ENCODE results near the gene SLAMF1.
"Not testable (repeated sequence)": the region's sequence is repeated elsewhere in the genome, so short reads cannot be mapped to it uniquely, and the experiment has no call there.

Gene SLAMF1

DNA sequence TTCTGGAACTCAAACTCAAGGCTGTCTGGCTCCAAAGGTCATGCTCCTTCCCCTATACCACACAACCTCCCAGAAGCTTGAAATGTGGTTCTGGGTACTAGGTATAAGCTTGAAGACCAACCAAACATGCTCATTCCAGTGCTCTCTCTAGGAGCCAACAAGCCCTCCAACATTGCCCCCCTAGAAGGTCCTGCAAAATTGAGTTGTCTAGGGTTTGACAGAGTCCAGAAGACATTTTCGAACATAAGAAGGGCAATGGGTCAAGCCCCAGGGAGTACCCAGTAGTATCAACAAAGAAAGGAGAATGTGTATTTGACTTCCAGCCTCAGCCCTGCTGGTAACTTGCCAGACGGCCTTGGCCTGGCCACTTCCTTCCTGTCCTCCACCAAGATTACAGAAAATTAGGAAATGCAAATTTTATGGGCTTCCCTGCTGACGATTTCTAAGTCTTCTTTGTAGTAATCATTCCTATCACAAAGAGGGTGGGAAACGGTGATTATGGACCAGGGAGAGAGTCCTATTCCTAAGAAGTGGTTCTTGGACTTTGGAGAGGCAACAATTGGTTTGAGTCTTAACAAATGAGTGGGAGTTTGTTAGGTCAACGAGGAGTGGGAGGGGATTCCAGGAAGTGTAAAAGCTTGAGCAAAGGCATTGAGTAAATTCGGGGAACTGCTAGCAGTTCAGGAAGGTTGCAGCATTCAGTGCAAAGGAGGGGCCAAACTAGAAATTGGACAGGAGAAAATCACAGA, 18.7 kb upstream of the SLAMF1 start:
- DNase-seq (ENCODE audit: low read depth in 2 of 2), result no peak

- no peak for DNase-seq (ENCODE audit: low read depth in 2 of 2)
These were observed 17.8 kb upstream of the SLAMF1 start for GRCh38 chr1:160664573-160665051.

- DNase-seq (ENCODE audit: low read depth in 2 of 2), result no peak
These were observed 16.1 kb upstream of the SLAMF1 start for GRCh38 chr1:160662910-160663309.

DNA sequence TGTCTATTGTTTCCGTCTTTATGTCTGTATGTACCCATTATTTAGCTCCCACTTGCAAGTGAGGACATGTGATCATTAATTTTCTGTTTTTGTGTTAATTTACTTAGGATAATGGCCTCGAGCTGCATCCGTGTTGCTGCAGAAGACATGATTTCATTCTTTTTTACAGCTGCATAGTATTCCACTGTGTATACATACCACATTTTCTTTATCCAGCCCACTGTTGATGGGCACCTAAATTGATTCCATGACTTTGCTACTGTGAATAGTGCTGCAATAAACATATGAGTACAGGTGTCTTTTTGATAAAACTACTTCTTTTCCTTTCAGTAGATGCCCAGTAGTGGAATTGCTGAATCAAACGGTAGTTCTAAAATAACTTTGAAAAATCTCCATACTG, 12.7 kb upstream of the SLAMF1 start:
- DNase-seq (ENCODE audit: low read depth in 2 of 2), result no peak

DNA sequence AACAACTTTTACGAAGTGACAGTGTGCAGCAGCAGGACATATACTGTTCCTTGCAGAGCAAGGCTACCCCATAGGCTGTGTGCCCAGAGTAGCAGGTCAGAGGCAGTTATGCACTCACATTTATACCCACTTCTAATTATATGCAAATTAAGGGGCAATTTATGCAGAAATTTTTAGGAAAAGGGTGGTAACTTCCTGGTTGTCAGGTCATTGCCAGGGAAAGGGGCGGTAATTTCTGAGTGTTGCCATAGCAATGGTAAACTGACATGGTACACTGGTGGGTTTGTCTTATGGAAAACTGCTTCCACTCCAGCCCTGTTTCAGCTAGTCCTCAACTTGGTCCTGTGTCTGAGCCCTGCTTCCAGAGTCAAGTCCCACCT, 12.0 kb upstream of the SLAMF1 start:
- no peak for DNase-seq (ENCODE audit: low read depth in 2 of 2)

DNA sequence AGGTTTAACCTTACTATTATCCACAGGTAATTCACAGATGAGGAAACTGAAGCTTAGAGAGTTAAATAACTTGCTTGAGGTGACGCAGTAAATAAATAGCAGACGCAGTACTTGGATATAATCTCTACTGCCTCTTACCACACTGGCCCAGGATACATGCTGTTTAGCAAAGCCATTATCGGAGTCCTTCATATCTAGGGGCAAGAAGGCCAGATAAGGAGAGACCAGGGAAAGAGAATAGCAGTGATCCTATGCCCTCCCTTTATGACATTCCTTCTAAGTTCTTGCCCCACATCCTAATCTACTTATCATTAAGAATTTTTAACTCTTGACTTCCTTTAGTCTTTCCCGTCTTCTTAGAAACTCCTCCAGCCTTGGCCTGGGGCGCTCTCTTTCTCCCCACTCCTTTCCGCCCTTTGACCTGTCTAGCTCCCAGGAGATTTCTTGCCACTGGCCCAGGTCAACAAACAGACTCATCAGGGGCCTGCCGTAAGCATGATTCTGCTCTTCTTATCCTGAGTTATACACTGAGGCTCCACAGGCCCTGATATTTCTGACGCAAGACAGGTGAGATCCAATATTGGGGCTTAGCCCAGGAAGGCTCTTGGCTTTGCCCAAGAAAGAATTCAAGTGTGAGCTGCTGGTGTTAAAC, 11.4 kb upstream of the SLAMF1 start:
- DNase-seq (ENCODE audit: low read depth in 2 of 2), result no peak

- DNase-seq (ENCODE audit: low read depth in 2 of 2), result no peak
These were observed 10.5 kb upstream of the SLAMF1 start for GRCh38 chr1:160657250-160657781.

GRCh38 chr1:160656737-160657136, 9.9 kb upstream of the SLAMF1 start:
- DNase-seq (ENCODE audit: low read depth in 2 of 2), result no peak

- no peak for DNase-seq (ENCODE audit: low read depth in 2 of 2)
These were observed 6.8 kb upstream of the SLAMF1 start for GRCh38 chr1:160653620-160654016.

DNA sequence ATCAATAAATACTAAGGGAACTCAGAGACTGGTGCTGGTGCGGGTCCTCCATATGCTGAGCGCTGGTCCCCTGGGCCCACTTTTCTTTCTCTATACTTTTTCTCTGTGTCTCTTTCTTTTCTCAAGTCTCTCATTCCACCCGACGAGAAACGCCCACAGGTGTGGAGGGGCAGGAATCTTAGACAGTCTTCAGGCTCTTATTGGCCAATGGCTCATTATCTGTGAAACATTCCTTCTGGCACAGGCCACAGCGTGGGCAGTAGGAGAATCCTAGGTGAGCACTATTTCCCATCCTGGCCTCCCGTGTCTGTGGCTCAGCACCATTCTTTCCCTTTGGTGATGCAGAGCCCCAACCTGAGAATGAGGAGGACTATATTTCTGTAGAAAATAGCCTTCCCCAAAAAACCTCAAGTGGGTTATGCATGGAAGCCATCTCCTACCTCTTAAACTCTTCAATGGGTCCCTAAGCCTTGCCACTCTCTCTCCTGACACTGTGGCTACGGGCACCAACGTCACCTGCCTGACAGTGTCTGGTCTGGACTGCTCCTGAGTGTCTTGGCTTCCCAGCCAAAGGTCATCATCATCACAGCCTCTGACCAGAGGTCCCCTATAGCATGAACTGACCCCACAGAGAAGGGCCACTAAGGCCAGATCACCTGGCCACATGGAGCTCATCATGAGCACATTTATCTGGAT, 6.2 kb upstream of the SLAMF1 start:
- DNase-seq (ENCODE audit: low read depth in 2 of 2), result no peak

GRCh38 chr1:160652065-160652641, 5.3 kb upstream of the SLAMF1 start:
- DNase-seq (ENCODE audit: low read depth in 2 of 2), result not testable (repeated sequence)

GRCh38 chr1:160651433-160652064, 4.7 kb upstream of the SLAMF1 start:
- no peak for DNase-seq (ENCODE audit: low read depth in 2 of 2)

DNA sequence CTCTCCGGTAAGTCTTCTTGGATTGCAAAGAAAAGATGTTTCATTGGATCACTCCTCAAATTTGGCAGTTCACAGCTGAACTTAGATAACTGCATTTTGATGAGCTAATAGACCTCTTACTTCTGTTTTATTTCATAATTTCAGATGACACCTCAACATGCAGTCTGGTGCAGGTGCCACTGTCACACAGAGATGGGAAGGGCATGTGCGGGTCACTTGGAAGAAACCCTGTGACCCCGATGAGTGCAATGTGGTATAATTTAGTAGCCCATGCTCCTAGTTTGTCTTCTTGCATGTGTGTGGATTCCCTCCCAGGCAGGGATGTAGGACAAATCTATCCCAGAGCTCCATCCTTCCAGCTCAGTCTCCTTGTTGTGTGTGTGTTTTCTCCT, 481 bp upstream of the SLAMF1 start:
- DNase-seq (ENCODE audit: low read depth in 2 of 2), result no peak

DNA sequence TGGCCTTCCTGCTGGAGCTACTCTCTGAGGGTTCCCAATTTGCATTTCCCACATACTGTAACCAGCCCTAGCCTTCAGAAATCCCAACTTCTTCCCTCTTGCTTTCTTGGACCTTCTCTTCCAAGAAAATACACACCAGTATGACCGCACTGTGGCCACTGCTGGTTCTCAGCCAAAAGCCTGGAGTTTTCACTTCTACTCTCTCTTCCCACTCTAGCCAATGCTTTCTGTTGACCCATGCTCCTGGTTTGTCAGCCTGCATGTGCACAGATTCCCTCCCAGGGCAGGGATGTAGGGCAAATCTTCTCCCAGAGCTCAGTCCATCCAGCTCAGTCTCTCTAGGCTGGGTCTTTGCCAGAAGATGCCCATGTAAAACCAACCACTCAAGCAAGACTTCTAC, 664 bp downstream of the SLAMF1 start:
- DNase-seq (ENCODE audit: low read depth in 2 of 2), result no peak

GRCh38 chr1:160645386-160646130, 1.3 kb downstream of the SLAMF1 start:
- DNase-seq (ENCODE audit: low read depth in 2 of 2), result no peak

DNA sequence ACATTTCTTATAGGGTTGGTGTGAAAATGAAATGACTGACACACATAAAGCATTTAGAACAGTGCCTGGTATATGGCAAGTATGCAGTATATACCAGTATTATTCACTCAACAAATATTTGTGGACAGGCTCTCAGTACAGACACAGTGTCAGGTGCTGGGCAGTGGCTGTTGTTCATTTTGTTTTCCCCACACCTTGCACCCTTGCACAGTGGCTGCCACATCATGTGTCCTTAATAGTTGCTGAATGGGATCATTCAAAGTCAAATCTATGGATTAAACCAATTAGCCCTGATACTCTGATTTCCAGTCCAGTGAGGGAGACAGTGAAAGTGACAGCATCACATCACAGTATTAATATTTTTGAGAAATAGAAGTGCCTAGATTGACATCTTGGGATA, 2.4 kb downstream of the SLAMF1 start:
- DNase-seq (ENCODE audit: low read depth in 2 of 2), result no peak

DNA sequence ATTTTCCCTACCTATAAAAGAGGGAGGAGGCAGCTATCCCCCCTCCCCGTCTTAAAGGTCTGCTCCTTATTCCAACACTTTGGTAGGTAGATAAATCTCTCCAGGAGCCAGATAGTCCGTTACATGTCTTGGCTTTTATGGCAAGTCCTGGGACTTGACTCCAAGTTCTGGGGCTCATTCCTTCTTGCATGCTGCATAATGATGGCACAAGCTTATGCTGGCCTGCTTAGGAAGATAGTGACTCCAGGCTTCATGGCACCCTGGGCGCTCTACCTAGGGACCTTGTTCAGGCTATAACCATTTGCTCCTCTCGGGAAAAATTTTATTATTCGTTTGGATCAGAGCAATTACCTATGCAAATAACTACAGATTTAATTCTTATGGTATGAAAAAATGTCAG, 3.7 kb downstream of the SLAMF1 start:
- no peak for DNase-seq (ENCODE audit: low read depth in 2 of 2)

GRCh38 chr1:160642281-160642644, 4.6 kb downstream of the SLAMF1 start:
- DNase-seq (ENCODE audit: low read depth in 2 of 2), result no peak

DNA sequence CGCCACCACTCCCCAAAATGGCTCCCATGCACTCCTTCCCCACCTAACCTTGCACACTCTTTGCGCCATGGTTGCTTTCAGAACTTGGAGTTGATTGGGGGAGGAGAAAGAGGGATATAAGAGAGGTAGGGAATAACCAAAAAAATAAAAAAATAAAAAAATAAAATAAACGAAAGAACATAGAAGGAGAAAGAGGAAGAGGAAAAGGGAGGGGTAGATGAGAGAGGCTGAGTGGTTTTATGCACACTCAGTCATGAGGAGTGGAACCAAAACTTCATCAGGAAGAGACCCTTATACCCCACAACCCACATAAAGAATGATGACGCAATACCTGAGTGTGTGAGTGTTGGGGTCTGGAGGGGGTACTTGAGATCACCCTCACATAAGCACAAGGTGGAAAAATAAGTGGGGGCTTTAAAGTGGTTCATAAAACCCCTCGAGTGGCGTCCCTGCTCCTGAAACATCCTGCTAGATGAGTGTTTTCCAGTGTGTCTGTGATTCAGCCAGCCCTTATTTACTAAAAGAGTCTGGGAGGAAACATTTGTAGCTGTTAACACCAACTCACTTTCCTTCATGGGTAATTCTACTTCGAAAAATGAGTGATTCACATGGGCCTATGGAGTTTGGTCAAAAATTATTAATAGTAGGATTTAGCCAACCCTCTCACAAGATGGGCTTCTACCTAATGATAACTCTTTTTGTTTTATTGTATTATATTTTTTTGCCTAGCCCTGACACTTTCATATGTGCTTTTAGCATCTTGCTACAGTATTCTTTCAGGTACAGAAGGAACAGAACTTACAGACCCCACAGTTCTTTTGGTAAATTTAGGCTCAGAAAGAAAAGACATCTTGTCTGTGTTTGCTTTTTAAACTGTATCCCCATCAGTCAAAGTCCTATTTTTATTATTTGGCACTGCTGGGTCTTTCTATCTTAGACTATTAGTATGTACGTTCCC, 5.2 kb downstream of the SLAMF1 start:
- DNase-seq (ENCODE audit: low read depth in 2 of 2), result no peak
